Loucy (cell line): ENCODE measurements around the gene SIAH3.

ENCODE experiments used
- CTCF ChIP-seq: fragments of 200-600 bp; sonication (generic); conservative IDR thresholded peaks from 2 replicates; pipeline ENCODE4 v1.5.1; 2014; ENCODE audit warnings: mild to moderate bottlenecking, antibody characterized with exemption, low read length
- EZH2phosphoT487 ChIP-seq: fragments of 200-600 bp; IDR thresholded peaks from 2 replicates; pipeline ENCODE4 v1.6.1; 2018; ENCODE audit warnings: antibody characterized with exemption, mild to moderate bottlenecking, moderate library complexity, borderline replicate concordance

GRCh38 chr13:45776748-45777147, 74.8 kb downstream of the SIAH3 start:
- TF ChIP-seq CTCF (no peak), EZH2phosphoT487 (no peak)
